ENCODE data around the gene ANKRD34A.

The ANKRD34A gene

DNA sequence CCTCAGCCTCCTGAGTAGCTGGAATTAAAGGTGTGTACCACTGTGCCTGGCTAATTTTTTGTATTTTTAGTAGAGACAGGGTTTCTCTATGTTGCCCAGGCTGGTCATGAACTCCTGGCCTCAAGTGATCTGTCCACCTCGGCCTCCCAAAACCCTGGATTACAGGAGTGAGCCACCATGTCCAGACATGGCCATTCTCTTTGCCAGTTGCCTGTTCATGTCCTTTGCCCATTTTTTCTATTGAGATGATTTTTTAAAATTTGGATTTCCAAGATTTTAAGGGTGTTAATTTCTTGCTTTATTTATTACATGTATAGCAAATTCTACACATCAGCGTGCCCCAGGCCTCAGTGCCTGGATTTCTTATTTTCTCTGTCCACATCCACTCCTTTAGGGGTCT, 2.9 kb upstream of the ANKRD34A start:
- Histone ChIP-seq H3K4me3 (ENCODE audit: low read depth, low read length) (no peak overlapping the region), H3K27me3 (ENCODE audit: insufficient read depth, low read depth, severe bottlenecking) (no peaks in the 10 kb centered on the region), H3K9me3 (ENCODE audit: severe bottlenecking) (peaks cover 5% of the 10 kb centered on the region), H3K36me3 (no peaks in the 10 kb centered on the region), H3K27ac (no peak overlapping the region)
- DNase-seq, result no peak
- TF ChIP-seq, protein P1, sequence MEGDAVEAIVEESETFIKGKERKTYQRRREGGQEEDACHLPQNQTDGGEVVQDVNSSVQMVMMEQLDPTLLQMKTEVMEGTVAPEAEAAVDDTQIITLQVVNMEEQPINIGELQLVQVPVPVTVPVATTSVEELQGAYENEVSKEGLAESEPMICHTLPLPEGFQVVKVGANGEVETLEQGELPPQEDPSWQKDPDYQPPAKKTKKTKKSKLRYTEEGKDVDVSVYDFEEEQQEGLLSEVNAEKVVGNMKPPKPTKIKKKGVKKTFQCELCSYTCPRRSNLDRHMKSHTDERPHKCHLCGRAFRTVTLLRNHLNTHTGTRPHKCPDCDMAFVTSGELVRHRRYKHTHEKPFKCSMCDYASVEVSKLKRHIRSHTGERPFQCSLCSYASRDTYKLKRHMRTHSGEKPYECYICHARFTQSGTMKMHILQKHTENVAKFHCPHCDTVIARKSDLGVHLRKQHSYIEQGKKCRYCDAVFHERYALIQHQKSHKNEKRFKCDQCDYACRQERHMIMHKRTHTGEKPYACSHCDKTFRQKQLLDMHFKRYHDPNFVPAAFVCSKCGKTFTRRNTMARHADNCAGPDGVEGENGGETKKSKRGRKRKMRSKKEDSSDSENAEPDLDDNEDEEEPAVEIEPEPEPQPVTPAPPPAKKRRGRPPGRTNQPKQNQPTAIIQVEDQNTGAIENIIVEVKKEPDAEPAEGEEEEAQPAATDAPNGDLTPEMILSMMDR (IDR thresholded peaks at IDR 0.05; ENCODE audit: low read depth, low read length), result no peak

DNA sequence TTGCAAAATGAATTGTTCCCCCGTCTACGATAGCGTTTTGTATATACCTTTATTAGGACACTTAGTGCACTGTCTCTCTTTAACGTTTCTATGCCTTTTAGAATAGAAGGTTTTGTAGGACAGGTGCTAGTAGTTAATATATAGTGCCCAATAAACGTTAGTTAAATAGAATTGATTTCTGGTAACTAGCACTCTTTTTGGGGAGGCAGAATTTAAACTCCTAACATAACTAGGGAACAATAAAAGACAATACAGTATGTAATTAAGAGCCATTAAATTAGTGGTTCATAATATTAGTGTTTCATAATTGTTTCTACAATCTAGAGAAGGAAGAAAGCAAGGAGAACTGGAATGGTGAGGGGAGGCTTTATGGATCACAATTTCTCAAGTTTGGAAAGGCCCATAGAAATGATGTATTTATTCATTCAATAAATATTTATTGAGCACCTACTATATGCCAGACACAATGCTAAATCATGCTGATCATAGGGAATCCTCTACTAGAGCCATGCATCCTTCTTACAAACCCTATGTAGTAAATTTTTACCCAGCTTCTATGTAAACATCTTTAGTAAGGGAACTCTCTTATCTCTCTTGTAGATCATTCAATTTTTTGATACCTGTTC, 857 bp upstream of the ANKRD34A start:
- no peaks in the 10 kb centered on the region for H3K27me3 ChIP-seq (ENCODE audit: insufficient read depth, low read depth, severe bottlenecking)
- peak overlapping the region; percentile 62 for H3K27ac ChIP-seq
- TF ChIP-seq, protein P1 (IDR thresholded peaks at IDR 0.05; ENCODE audit: low read depth, low read length), result no peak

DNA sequence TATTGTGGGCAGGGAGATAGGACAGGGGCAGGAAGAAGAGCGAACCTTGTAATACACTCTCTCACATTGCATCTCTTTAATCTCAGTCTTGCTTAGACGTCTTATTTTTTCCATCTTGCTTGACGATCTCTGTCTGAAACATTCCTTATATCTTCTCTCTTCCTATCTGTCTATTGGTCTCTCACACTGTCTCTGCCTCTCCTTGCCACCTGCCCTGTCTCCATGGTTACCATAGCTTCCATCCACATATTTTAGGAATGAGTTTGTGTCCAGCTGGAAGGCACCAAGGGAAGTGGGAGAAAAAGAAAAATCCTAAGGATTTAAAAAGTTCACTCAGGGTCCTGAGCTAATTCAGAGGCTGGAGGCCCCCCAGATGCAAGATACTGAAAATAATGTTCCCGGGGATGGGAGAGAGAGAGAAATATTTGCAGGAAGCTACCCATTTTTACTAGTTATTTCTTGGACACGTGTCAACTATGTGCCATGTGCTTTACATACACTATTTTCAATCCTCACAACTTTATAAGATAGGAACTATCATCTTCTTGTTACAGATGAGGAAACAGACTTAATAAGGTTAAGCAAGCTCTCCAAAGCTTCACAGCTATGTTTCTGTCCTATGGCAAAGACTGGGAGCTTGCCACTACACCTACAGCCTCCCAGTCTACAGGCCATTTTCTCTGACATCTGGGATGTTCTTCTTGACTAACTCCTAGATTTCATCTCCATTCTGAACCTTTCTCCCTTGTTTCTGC, 933 bp downstream of the ANKRD34A start:
- no peaks in the 10 kb centered on the region for H3K36me3 ChIP-seq
- peaks cover 5% of the 10 kb centered on the region for H3K9me3 ChIP-seq (ENCODE audit: severe bottlenecking)
- H3K27me3 ChIP-seq (ENCODE audit: insufficient read depth, low read depth, severe bottlenecking), result no peaks in the 10 kb centered on the region
- H3K27ac ChIP-seq, result no peak overlapping the region
- TF ChIP-seq, protein P1 (IDR thresholded peaks at IDR 0.05; ENCODE audit: low read depth, low read length), result no peak
- DNase-seq, result no peak
- H3K4me3 ChIP-seq (ENCODE audit: low read depth, low read length), result peak overlapping the region; percentile 53

More for the DNA sequence above, 857 bp upstream of the ANKRD34A start:
- peak overlapping the region; percentile 53 for H3K4me3 ChIP-seq (ENCODE audit: low read depth, low read length)
- H3K9me3 ChIP-seq (ENCODE audit: severe bottlenecking), result peaks cover 5% of the 10 kb centered on the region
- no peaks in the 10 kb centered on the region for H3K36me3 ChIP-seq
- no peak for DNase-seq

DNA sequence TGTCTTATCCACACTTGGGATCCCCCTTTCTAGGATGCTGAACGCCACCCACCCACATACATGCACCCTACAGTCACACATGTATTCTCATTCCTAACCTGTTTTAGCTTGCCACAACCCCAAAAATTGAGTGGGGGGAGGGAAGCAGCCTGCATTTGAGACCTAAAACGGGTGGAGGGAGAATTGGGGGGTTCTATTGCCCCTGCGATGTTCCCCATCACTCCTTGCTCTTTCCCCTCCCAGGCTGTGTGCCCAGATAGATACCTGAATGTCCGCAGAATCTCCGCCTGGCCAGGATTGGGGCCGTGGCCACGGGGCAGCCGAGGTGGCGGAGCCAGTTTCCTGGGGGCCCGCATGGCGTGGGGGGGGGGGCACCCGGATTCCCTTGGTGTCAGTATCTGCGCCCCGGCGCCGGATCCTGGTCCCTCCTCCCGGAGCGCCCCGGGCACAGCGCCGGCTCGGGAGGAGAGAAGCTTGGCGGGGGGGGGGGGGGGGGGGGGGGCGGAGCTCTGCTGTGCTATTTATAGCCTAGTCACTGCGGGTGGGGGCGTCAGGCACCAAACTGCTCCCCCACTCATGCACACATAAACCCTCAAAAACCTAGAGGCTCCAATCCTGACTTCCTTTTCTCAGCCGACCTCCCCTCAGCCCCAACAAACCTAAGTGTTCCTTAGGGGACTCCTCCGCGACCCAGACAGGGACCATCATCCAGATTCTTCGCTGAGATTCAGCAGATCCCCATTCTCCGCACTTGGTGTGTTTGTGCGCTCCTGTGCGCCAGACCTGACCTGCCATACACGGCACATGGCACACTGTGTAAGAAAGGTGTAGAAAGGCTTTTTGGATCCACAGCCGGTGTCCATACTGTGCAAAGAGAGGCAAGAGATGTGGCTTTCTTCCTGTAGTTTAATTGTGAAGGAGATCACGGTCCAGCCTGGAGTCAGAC, 1.9 kb downstream of the ANKRD34A start:
- peak overlapping the region; percentile 75 for H3K4me3 ChIP-seq (ENCODE audit: low read depth, low read length)
- TF ChIP-seq, protein P1 (IDR thresholded peaks at IDR 0.05; ENCODE audit: low read depth, low read length), result no peak
- no peaks in the 10 kb centered on the region for H3K27me3 ChIP-seq (ENCODE audit: insufficient read depth, low read depth, severe bottlenecking)
- H3K27ac ChIP-seq, result no peak overlapping the region
- peaks cover 4% of the 10 kb centered on the region for H3K9me3 ChIP-seq (ENCODE audit: severe bottlenecking)
- no peaks in the 10 kb centered on the region for H3K36me3 ChIP-seq
- peak; percentile 44 for DNase-seq

DNA sequence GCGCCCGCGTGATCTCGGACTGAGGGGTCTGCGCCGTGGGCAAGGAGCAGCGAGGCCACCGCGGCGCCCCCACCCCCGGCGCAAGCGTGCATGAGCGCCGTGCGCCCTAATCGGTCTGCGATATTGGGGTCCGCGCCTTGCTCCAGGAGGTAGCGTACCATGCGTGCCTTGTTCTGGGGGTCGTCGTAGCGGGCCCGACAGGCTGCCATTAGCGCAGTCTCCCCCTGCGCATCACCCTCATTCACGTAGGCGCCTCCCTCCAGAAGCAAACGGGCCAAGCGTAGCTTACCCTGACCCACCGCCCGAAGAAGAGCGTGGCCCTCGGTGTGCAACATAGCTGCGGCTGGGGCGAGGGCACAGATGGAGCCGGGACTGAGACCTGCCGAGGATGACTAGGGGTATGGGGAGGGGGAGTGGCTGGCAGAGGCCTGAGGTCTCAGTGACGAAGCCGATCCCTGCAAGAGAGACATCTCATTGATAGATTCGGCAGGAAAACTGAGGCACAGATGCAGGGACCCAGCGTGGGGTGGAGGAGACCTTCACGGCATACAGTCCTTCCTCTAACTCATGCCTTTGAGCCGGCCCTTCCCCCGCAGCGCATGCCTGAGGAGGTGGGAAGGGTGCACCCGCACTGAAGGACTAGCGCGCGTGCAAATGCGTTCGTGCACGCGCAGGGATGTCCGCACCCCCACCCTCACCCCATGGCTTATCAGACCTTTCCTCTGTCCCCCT, 2.8 kb downstream of the ANKRD34A start:
- Histone ChIP-seq H3K27me3 (ENCODE audit: insufficient read depth, low read depth, severe bottlenecking) (no peaks in the 10 kb centered on the region), H3K36me3 (no peaks in the 10 kb centered on the region), H3K27ac (no peak overlapping the region), H3K4me3 (ENCODE audit: low read depth, low read length) (peak overlapping the region; percentile 75), H3K9me3 (ENCODE audit: severe bottlenecking) (no peaks in the 10 kb centered on the region)
- peak; percentile 73 for DNase-seq
- TF ChIP-seq, protein P1 (IDR thresholded peaks at IDR 0.05; ENCODE audit: low read depth, low read length), result no peak
